GM19099 (cell line): Measurements from ENCODE around the gene TSPEAR.

Experiments
- POLR2A ChIP-seq: IDR thresholded peaks from 3 replicates; pipeline ENCODE4 v1.6.1; 2011; ENCODE audit warnings: low read depth; ENCODE audit not compliant: insufficient read length; ENCODE audit errors: extremely low read depth

The TSPEAR gene

GRCh38 chr21:44626673-44627143 lies 84.7 kb downstream of the TSPEAR start, which contains the start of gene KRTAP10-9:
Gene KRTAP10-9, plus strand, starts transcription at chr21:44627093. Its CDS starts 79 bp downstream, at chr21:44627172.
- TF ChIP-seq POLR2A = no peak

- no peak for TF ChIP-seq POLR2A
Measured at GRCh38 chr21:44626262-44626661, 85.1 kb downstream of the TSPEAR start.

GRCh38 chr21:44625756-44626155 lies 85.6 kb downstream of the TSPEAR start:
- TF ChIP-seq POLR2A = no peak

- no peak for TF ChIP-seq POLR2A
Measured at GRCh38 chr21:44623575-44623974, 87.8 kb downstream of the TSPEAR start.

DNA sequence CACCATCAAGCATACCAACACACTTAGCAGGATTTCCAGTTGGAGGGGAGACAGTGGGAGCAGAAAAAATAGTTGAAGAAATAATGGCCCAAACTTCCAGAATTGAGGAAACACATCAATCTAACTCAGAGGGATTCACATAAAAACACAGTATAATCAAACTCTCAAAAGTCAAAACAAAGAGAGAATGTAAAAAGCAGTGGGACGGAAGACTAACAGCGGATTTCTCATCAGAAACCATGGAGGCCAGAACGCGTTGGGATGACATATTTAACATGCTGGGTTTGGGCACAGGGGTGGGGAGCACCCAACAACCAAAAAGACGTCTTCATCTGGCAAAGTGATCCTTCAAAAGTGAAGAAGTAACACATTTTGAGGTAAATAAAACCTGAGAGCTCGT lies 91.5 kb downstream of the TSPEAR start:
- no peak for TF ChIP-seq POLR2A

DNA sequence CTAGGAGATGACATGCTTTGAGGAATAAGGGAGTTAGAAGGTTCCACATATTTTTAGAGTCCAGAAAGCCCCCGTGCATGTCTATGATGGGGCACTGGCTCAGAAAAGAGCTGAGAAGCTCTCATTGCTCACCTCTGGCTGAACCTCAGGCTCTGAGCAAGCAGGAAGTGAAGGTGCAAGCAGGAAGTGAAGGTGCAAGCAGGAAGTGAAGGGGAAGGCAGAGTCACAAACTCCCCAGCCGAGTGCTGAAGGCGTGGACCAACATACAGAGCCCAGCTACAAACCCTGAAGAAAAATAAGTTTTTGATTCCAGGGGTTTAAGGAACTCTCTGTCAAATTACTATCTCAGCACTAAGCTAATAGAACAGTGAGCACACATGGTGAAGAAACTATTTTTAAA lies 92.5 kb downstream of the TSPEAR start:
- no peak for TF ChIP-seq POLR2A

GRCh38 chr21:44618504-44618903 lies 92.9 kb downstream of the TSPEAR start:
- TF ChIP-seq POLR2A = no peak

DNA sequence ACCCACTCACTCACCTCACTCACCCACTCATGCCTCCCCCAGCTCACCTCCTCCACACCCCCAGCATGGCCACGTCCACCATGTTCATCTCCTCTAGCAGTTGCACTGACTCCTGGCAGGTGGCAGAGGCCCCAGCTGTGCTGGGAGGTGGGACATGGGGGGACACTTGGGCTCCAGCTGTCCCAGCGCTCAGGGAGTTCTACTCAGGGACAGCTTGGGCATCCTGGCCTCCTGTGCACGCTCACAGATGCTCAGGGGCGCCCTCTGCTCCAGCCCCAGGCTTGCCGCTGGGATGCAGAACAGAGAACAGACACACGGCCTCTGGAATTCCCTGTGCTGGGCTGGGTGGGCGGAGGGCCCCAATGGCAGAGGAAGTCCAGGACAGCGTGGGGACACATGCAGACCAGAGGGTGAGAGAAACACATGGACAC lies 94.3 kb downstream of the TSPEAR start:
- TF ChIP-seq POLR2A = no peak

- no peak for TF ChIP-seq POLR2A
Measured at GRCh38 chr21:44616591-44616926, 94.8 kb downstream of the TSPEAR start.

- no peak for TF ChIP-seq POLR2A
Measured at GRCh38 chr21:44615911-44616590, 95.3 kb downstream of the TSPEAR start.

- no peak for TF ChIP-seq POLR2A
Measured at GRCh38 chr21:44615466-44615865, 95.9 kb downstream of the TSPEAR start.

GRCh38 chr21:44614961-44615391 lies 96.4 kb downstream of the TSPEAR start:
- no peak for TF ChIP-seq POLR2A

DNA sequence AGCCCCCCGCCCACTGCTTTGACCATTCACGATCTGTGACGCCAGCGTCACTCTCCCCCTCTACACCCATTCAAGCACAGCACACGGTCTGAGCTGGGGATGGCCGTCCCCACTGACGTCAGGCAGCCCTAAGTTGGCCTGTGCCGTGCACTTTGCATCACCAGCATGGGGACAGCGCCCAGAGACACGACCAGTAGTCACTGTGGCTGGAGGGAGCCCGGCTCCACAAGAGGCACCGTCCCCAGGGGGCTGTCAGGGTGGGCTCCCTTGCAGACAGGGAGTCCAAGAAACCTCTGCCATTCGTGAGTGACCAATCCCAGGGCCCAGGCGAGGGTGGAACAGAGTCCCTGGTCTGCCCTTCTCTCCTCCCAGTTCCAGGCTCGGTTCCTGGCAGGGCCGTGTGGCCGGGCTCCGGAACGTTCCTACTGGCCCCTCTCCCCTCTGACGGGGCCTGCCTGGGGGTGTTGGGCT lies 97.2 kb downstream of the TSPEAR start:
- no peak for TF ChIP-seq POLR2A

DNA sequence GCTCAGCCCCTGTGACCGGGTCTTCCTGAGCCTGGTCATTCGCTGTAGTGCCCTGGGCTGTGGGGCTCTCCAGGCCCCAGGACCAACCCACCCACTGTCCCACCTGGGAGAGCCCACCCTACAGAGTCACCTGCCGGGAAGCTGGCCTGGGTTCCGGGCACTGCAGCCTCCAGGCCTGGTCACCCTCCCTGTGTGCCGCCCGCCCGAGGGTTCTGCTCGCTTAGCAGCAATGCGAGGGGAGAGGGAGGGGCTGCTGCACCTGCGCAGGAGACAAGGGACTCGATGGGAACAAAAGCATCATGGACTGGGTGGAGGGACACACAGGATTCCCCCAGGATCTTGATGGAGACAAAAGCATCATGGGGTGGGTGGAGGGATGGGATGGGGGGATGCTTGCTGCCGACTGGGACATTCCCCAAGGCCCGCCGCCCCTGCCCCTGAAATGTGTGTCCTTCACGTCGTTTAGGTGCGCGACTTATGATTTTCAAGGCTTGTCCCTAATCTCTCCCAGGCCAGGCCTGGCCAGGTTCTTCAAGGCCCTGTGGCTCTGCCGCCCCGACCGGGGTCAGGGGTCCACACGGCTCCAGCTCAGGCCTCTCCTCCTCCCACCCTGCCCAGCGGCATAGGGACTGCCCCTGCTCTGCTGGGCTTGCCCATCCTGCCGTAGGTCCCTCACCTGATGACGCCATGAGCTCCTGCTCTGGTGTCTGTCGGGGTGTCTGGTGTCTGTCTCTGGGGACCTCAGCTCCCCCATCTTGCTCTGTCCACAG lies 97.8 kb downstream of the TSPEAR start:
- no peak for TF ChIP-seq POLR2A

DNA sequence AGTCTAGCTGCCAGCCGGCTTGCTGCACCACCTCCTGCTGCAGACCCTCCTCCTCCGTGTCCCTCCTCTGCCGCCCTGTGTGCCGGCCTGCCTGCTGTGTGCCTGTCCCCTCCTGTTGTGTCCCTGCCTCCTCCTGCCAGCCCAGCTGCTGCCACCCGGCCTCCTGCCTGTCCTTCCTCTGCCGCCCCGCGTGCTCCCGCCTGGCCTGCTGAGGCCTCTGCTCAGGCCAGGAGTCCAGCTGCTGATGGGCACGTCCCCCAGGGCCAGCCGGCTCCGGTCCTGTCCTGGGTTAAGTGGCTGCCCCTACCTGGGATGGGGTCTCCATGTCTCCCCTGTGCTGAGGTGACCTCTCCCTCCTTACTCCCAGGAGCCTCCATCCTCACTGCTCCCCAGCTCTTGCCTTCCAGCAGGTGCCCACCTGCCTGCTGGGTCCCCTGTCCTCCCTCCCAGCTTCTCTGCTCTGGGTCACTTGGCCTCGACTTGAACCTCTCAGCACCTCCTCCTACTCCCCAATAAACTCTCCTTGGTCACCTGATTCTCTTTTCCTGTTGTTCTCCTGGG lies 98.6 kb downstream of the TSPEAR start:
- TF ChIP-seq POLR2A = no peak
